ENCODE measurements around the gene MYH3.
A peak's percentile ranks its signal among the peaks of the same experiment; 100 is the strongest.

MYH3 gene

GRCh38 chr17:10648956-10649355, 8.2 kb downstream of the MYH3 start:
- Histone ChIP-seq H3K79me2 (ENCODE audit: control insufficient read depth, insufficient read depth, low read length) (no peaks in the 10 kb centered on the region), H2BK5ac (ENCODE audit: low read length) (no peak overlapping the region), H4K5ac (ENCODE audit: low read length) (no peak overlapping the region), H2BK120ac (ENCODE audit: low read depth, low read length) (no peak overlapping the region), H2BK15ac (replicated peaks; ENCODE audit: low read depth) (no peak overlapping the region), H3K36me3 (ENCODE audit: control insufficient read depth, insufficient read depth, low read length) (no peaks in the 10 kb centered on the region), H3K4me1 (ENCODE audit: control insufficient read depth, low read depth, low read length) (no peaks in the 10 kb centered on the region), H3K4me2 (ENCODE audit: low read length) (no peak overlapping the region), H3K27me3 (ENCODE audit: insufficient read depth, low read length, poor library complexity) (no peaks in the 10 kb centered on the region), H3K23ac (ENCODE audit: low read length) (no peak overlapping the region), H3K56ac (ENCODE audit: low read length) (no peak overlapping the region), H3K18ac (ENCODE audit: low read length) (no peak overlapping the region), H3K9ac (ENCODE audit: low read length) (no peak overlapping the region), H3K4ac (ENCODE audit: low read depth, low read length) (no peak overlapping the region), H4K8ac (ENCODE audit: low read depth, low read length) (no peak overlapping the region), H3K4me3 (ENCODE audit: low read length) (no peak overlapping the region), H3K27ac (ENCODE audit: low read depth, low read length) (no peak overlapping the region), H2AK5ac (ENCODE audit: low read length) (no peak overlapping the region), H3K79me1 (ENCODE audit: low read length) (no peaks in the 10 kb centered on the region)
- no peak for DNase-seq
- no CpG with 5 or more reads among the region's 3 CpGs for WGBS (ENCODE audit: extremely low coverage, insufficient coverage, low lambda C conversion rate)

DNA sequence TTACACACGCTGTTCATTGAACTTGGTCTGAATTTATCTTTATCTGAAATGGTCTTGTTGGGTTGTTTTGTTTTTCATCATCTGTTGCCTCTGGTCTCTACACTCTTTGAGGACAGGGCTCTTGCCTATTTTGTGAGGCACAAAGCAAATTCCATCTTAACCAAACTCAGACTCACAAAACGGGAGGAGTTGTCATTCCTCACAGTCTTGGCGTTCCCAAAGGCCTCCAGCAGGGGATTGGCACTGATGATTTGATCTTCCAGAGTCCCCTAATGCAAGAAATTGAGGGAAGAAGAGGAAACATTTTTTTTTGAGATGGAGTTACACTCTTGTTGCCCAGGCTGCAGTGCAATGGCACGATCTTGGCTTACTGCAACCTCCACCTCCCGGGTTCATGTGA, 8.7 kb downstream of the MYH3 start:
- H3K56ac ChIP-seq (ENCODE audit: low read length), result no peak overlapping the region
- DNase-seq, result no peak
- H2BK120ac ChIP-seq (ENCODE audit: low read depth, low read length), result no peak overlapping the region
- WGBS (ENCODE audit: extremely low coverage, insufficient coverage, low lambda C conversion rate), result no CpG with 5 or more reads among the region's 5 CpGs
- H3K18ac ChIP-seq (ENCODE audit: low read length), result no peak overlapping the region
- no peaks in the 10 kb centered on the region for H3K79me1 ChIP-seq (ENCODE audit: low read length)
- no peak overlapping the region for H3K23ac ChIP-seq (ENCODE audit: low read length)
- no peaks in the 10 kb centered on the region for H3K4me1 ChIP-seq (ENCODE audit: control insufficient read depth, low read depth, low read length)
- H3K27ac ChIP-seq (ENCODE audit: low read depth, low read length), result no peak overlapping the region
- no peaks in the 10 kb centered on the region for H3K79me2 ChIP-seq (ENCODE audit: control insufficient read depth, insufficient read depth, low read length)
- H3K9ac ChIP-seq (ENCODE audit: low read length), result no peak overlapping the region
- H2AK5ac ChIP-seq (ENCODE audit: low read length), result no peak overlapping the region
- H2BK15ac ChIP-seq (replicated peaks; ENCODE audit: low read depth), result no peak overlapping the region
- no peak overlapping the region for H3K4ac ChIP-seq (ENCODE audit: low read depth, low read length)
- no peaks in the 10 kb centered on the region for H3K36me3 ChIP-seq (ENCODE audit: control insufficient read depth, insufficient read depth, low read length)
- H4K8ac ChIP-seq (ENCODE audit: low read depth, low read length), result no peak overlapping the region
- no peak overlapping the region for H4K5ac ChIP-seq (ENCODE audit: low read length)
- no peak overlapping the region for H2BK5ac ChIP-seq (ENCODE audit: low read length)
- no peaks in the 10 kb centered on the region for H3K27me3 ChIP-seq (ENCODE audit: insufficient read depth, low read length, poor library complexity)
- H3K4me2 ChIP-seq (ENCODE audit: low read length), result no peak overlapping the region
- no peak overlapping the region for H3K4me3 ChIP-seq (ENCODE audit: low read length)

DNA sequence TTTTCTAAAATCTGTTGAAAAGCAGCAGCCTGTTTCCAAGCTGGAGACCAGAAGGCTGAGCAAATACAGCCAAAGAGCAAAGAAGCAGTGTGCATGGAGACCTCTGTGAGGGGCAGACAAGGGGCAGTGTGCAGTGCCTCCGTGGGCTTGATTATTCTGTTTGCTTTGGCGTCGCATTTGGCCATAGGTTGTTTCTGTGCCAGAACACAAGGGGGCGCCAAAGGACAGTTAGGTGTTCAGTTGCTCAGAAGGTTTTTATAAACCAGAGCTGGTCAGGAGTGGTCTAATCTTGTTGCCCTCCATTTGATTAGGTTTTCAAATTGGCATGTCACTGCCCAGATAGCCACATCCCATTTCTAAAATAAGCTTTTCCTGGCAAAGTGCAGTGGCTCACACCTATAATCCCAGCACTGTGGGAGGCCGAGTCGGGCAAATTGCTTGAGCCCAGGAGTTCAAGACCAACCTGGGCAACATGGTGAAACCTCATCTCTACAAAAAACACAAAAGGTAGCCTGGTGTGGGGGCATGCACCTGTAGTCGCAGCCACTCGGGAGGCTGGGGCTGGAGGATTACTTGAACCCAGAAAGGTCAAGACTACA, 10.6 kb downstream of the MYH3 start:
- no peaks in the 10 kb centered on the region for H3K79me1 ChIP-seq (ENCODE audit: low read length)
- no peak overlapping the region for H3K9ac ChIP-seq (ENCODE audit: low read length)
- H3K18ac ChIP-seq (ENCODE audit: low read length), result no peak overlapping the region
- WGBS (ENCODE audit: extremely low coverage, insufficient coverage, low lambda C conversion rate), result no CpG with 5 or more reads among the region's 8 CpGs
- H3K56ac ChIP-seq (ENCODE audit: low read length), result no peak overlapping the region
- no peak overlapping the region for H3K27ac ChIP-seq (ENCODE audit: low read depth, low read length)
- H4K8ac ChIP-seq (ENCODE audit: low read depth, low read length), result no peak overlapping the region
- H3K79me2 ChIP-seq (ENCODE audit: control insufficient read depth, insufficient read depth, low read length), result no peaks in the 10 kb centered on the region
- no peak overlapping the region for H3K23ac ChIP-seq (ENCODE audit: low read length)
- no peak overlapping the region for H2BK120ac ChIP-seq (ENCODE audit: low read depth, low read length)
- H3K4me3 ChIP-seq (ENCODE audit: low read length), result no peak overlapping the region
- H2BK5ac ChIP-seq (ENCODE audit: low read length), result no peak overlapping the region
- no peak overlapping the region for H4K5ac ChIP-seq (ENCODE audit: low read length)
- H3K36me3 ChIP-seq (ENCODE audit: control insufficient read depth, insufficient read depth, low read length), result no peaks in the 10 kb centered on the region
- DNase-seq, result peak; percentile 75
- H3K4ac ChIP-seq (ENCODE audit: low read depth, low read length), result no peak overlapping the region
- H3K27me3 ChIP-seq (ENCODE audit: insufficient read depth, low read length, poor library complexity), result no peaks in the 10 kb centered on the region
- H3K4me2 ChIP-seq (ENCODE audit: low read length), result no peak overlapping the region
- no peak overlapping the region for H2BK15ac ChIP-seq (replicated peaks; ENCODE audit: low read depth)
- H3K4me1 ChIP-seq (ENCODE audit: control insufficient read depth, low read depth, low read length), result no peaks in the 10 kb centered on the region
- H2AK5ac ChIP-seq (ENCODE audit: low read length), result no peak overlapping the region

- Histone ChIP-seq H3K79me1 (ENCODE audit: low read length) (no peaks in the 10 kb centered on the region), H3K27ac (ENCODE audit: low read depth, low read length) (no peak overlapping the region), H3K18ac (ENCODE audit: low read length) (no peak overlapping the region), H2BK5ac (ENCODE audit: low read length) (no peak overlapping the region), H3K4me2 (ENCODE audit: low read length) (no peak overlapping the region), H3K9ac (ENCODE audit: low read length) (no peak overlapping the region), H3K4me1 (ENCODE audit: control insufficient read depth, low read depth, low read length) (no peaks in the 10 kb centered on the region), H3K36me3 (ENCODE audit: control insufficient read depth, insufficient read depth, low read length) (no peaks in the 10 kb centered on the region), H3K56ac (ENCODE audit: low read length) (no peak overlapping the region), H4K5ac (ENCODE audit: low read length) (no peak overlapping the region), H2BK120ac (ENCODE audit: low read depth, low read length) (no peak overlapping the region), H4K8ac (ENCODE audit: low read depth, low read length) (no peak overlapping the region), H3K23ac (ENCODE audit: low read length) (no peak overlapping the region), H3K79me2 (ENCODE audit: control insufficient read depth, insufficient read depth, low read length) (no peaks in the 10 kb centered on the region), H3K27me3 (ENCODE audit: insufficient read depth, low read length, poor library complexity) (no peaks in the 10 kb centered on the region), H2AK5ac (ENCODE audit: low read length) (no peak overlapping the region), H3K4ac (ENCODE audit: low read depth, low read length) (no peak overlapping the region), H3K4me3 (ENCODE audit: low read length) (no peak overlapping the region), H2BK15ac (replicated peaks; ENCODE audit: low read depth) (no peak overlapping the region)
- DNase-seq, result no peak
- WGBS (ENCODE audit: extremely low coverage, insufficient coverage, low lambda C conversion rate), result no CpG with 5 or more reads among the region's 3 CpGs
These were observed 16.6 kb downstream of the MYH3 start for GRCh38 chr17:10640475-10640874.

- no peak for DNase-seq
- no peaks in the 10 kb centered on the region for H3K4me1 ChIP-seq (ENCODE audit: control insufficient read depth, low read depth, low read length)
- no peaks in the 10 kb centered on the region for H3K79me1 ChIP-seq (ENCODE audit: low read length)
- WGBS (ENCODE audit: extremely low coverage, insufficient coverage, low lambda C conversion rate), result no CpG with 5 or more reads among the region's 25 CpGs
- no peak overlapping the region for H3K56ac ChIP-seq (ENCODE audit: low read length)
- no peaks in the 10 kb centered on the region for H3K79me2 ChIP-seq (ENCODE audit: control insufficient read depth, insufficient read depth, low read length)
- H3K4ac ChIP-seq (ENCODE audit: low read depth, low read length), result no peak overlapping the region
- no peak overlapping the region for H2AK5ac ChIP-seq (ENCODE audit: low read length)
- H3K27ac ChIP-seq (ENCODE audit: low read depth, low read length), result no peak overlapping the region
- H3K9ac ChIP-seq (ENCODE audit: low read length), result no peak overlapping the region
- no peak overlapping the region for H2BK5ac ChIP-seq (ENCODE audit: low read length)
- no peak overlapping the region for H2BK15ac ChIP-seq (replicated peaks; ENCODE audit: low read depth)
- H4K8ac ChIP-seq (ENCODE audit: low read depth, low read length), result no peak overlapping the region
- no peaks in the 10 kb centered on the region for H3K27me3 ChIP-seq (ENCODE audit: insufficient read depth, low read length, poor library complexity)
- no peaks in the 10 kb centered on the region for H3K36me3 ChIP-seq (ENCODE audit: control insufficient read depth, insufficient read depth, low read length)
- H3K4me2 ChIP-seq (ENCODE audit: low read length), result no peak overlapping the region
- H2BK120ac ChIP-seq (ENCODE audit: low read depth, low read length), result no peak overlapping the region
- no peak overlapping the region for H3K23ac ChIP-seq (ENCODE audit: low read length)
- no peak overlapping the region for H4K5ac ChIP-seq (ENCODE audit: low read length)
- H3K18ac ChIP-seq (ENCODE audit: low read length), result no peak overlapping the region
- H3K4me3 ChIP-seq (ENCODE audit: low read length), result no peak overlapping the region
These were observed 19.0 kb downstream of the MYH3 start for GRCh38 chr17:10638151-10638550.

DNA sequence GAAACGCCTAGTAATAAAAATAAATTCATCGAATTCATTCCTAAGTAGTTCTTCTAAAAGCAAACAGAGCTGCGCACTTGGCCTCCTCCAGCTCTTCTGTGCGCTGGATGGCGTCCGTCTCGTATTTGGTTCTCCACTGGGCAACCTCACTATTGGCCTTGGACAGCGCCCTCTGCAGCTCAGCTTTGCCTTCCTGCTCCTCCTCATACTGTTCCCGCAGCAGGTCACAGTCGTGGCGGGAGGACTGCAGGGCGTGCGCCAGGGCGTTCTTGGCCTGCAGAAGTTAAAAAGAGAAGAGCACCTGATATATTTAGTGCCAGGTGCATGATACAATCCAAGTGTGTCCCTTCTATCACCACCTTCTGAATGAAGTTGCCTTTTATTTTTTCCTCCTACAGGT, 21.8 kb downstream of the MYH3 start:
- Histone ChIP-seq H3K27me3 (ENCODE audit: insufficient read depth, low read length, poor library complexity) (no peaks in the 10 kb centered on the region), H3K4me1 (ENCODE audit: control insufficient read depth, low read depth, low read length) (no peaks in the 10 kb centered on the region), H4K5ac (ENCODE audit: low read length) (no peak overlapping the region), H2BK120ac (ENCODE audit: low read depth, low read length) (no peak overlapping the region), H3K4me3 (ENCODE audit: low read length) (no peak overlapping the region), H2AK5ac (ENCODE audit: low read length) (no peak overlapping the region), H3K79me1 (ENCODE audit: low read length) (no peaks in the 10 kb centered on the region), H3K4me2 (ENCODE audit: low read length) (no peak overlapping the region), H3K9ac (ENCODE audit: low read length) (no peak overlapping the region), H3K23ac (ENCODE audit: low read length) (no peak overlapping the region), H3K4ac (ENCODE audit: low read depth, low read length) (no peak overlapping the region), H3K27ac (ENCODE audit: low read depth, low read length) (no peak overlapping the region), H3K56ac (ENCODE audit: low read length) (no peak overlapping the region), H4K8ac (ENCODE audit: low read depth, low read length) (no peak overlapping the region), H3K18ac (ENCODE audit: low read length) (no peak overlapping the region), H3K79me2 (ENCODE audit: control insufficient read depth, insufficient read depth, low read length) (no peaks in the 10 kb centered on the region), H3K36me3 (ENCODE audit: control insufficient read depth, insufficient read depth, low read length) (no peaks in the 10 kb centered on the region), H2BK15ac (replicated peaks; ENCODE audit: low read depth) (no peak overlapping the region), H2BK5ac (ENCODE audit: low read length) (no peak overlapping the region)
- WGBS (ENCODE audit: extremely low coverage, insufficient coverage, low lambda C conversion rate), result no CpG with 5 or more reads among the region's 14 CpGs
- no peak for DNase-seq

Data from mesendoderm (in vitro differentiated cells).